Activated CD4-positive, CD25-positive, alpha-beta regulatory T cell treated with anti-CD3 and anti-CD28 coated beads, Interleukin-2, amount 50 U/mL, for 72 hours (primary cell): ENCODE measurements around the gene DDX41.
"Not testable (repeated sequence)": the region's sequence is repeated elsewhere in the genome, so short reads cannot be mapped to it uniquely, and the experiment has no call there.

ENCODE experiments used
- DNase-seq: peaks from one replicate; pipeline ENCODE4 v3.0.0; 2021

DDX41 gene

DNA sequence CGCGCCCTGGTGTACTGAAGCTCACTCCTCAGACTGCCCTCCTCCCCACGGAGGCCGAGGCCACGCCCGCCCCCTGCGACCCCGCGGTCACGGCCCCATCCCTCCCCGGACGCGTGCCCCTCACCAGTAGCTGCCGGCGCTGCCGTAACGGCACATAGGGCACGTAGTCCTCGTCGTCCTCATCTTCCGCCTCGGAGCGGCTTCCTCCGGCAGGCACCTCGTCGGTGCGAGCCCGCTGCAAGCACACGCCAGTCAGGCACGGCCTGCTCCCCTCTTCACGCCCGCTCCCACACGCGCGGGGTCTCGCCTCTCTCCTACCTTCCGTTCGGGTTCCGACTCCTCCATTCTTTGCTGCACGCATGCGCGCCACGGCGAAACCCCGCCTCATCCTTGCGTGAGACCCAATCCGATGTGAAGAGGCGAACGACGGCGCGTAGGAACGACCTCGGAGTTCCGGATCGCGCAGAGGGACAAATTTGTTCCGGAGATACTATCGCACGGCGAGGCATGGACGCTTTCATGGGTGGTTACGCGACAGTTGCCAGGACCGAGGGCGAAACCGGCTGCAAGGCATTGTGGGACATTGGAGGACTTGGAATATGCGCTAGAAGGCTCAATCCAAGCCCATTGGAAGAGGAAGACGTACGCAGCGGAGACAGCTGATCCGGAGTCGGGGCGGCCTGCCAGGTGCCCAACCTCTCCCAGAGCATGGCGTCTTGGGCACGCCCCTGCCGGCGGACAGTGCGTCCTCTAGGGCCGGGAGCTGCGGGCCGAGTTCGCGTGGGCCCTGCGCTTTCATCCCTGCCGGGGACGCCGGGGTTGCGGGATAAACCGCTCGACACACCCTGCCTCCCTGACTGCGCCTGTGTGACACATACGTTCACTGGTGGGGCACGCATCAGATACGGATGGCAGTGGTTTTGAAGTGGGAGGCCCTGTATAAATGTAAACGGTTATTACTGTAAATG, at the start of gene DDX41:
Gene DDX41 (minus strand): TSS at position 361 of the 968 bp plus-strand sequence. CDS start 16 bp downstream, at position 345.
- peak; percentile 94 for DNase-seq

DNA sequence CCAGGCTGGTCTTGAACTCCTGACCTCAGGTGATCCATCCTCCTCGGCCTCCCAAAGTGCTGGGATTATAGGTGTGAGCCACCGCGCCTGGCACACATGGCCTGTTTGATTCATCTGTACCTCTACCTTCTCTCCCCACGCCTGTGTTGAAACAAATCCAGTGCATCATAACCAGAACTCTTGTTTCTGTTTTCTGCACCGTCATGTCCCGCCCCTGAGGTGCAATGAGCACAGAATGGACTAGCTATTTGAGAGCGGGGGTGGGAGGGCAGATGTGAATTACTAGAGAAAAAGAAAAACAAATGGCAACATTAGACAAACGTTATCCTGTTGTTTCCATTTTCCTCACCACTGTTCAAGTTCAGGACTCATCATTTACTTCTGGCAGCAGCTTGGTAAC, 48.3 kb upstream of the DDX41 start:
- no peak for DNase-seq

- not testable (repeated sequence) for DNase-seq
Measured at GRCh38 chr5:177559446-177559941, 42.7 kb upstream of the DDX41 start.

DNA sequence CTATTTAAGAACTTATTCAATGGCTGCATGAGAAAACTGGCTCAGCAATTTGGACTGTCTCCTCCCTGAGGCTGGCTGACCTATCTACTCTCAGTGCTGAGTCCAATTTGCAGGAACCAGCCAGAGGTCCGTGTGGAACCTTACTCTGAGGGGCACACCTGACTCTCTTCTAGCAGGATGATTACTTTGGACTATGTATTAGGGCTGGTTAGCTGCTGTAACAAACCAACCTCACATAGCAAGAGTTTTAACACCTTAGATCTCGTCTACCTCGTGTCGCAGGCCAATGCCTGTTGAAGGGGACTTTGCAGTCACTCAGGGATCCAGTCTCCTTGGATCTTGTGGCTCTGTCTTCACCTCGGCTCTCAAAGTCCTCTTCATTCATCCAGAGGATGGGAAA, 41.0 kb upstream of the DDX41 start:
- no peak for DNase-seq

GRCh38 chr5:177557041-177557647, 40.4 kb upstream of the DDX41 start:
- DNase-seq: no peak

DNA sequence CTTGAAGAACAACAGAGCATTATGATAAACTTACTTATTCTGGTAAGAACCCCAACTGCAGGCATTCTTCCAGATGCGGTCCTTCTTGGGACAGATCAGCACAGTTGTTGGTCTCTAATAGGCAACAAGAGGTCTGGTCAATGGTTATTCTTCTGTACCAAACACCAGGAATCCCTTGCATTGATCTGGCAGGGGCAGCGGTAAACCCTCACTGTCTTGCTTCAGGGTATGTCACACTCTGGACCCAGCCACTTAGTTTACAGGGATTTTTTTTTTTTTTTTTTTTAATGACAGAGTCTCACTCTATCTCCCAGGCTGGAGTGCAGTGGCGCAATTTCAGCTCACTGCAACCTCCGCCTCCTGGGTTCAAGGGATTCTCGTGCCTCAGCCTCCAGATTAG, 38.9 kb upstream of the DDX41 start:
- DNase-seq: no peak

DNA sequence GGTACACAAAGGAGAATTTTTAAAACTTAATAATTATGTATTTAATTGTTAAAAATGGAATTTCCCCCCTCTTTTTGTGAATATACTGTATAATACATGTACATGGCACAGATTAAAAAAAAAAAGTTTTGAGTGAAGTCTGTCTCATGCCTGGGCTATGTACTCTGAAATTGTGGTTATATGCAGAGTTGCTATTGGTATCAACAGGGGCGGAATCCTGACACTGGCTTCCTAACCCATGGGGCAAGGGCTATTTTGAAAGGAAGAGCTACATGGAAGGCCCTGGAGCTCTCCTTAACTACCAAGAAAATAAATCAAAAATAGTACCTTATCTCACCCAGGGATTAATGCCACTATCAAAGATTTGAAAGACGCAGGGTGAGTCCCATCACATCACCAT, 38.5 kb upstream of the DDX41 start:
- no peak for DNase-seq

- peak; percentile 96 for DNase-seq
Measured at GRCh38 chr5:177554474-177555111, 37.8 kb upstream of the DDX41 start, which contains the start of gene FAM193B. TSS of gene FAM193B (minus strand) at chr5:177554563. CDS start at chr5:177554458, 105 bp downstream.

- DNase-seq: peak; percentile 61
Measured at GRCh38 chr5:177553671-177554429, 37.1 kb upstream of the DDX41 start.

- no peak for DNase-seq
Measured at GRCh38 chr5:177552839-177553455, 36.2 kb upstream of the DDX41 start.

DNA sequence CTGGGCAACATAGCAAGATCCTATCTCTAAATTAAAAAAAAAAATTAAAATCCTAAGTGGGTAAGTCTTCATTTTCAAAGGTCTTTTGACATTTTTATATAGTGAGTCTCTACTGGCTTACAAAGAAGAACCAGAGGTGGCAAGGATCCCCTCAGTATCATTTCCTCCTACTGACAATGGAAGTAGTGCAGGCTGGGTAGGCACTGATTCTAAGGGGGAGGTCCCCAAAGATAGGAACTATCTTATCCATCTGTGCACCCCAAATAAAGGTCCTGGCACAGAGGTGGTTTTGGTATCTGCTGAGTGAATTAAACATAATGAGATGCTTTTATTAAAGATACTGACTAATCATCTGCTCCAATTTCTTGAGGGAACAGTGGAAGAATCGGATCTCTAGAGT, 33.4 kb upstream of the DDX41 start:
- no peak for DNase-seq

DNA sequence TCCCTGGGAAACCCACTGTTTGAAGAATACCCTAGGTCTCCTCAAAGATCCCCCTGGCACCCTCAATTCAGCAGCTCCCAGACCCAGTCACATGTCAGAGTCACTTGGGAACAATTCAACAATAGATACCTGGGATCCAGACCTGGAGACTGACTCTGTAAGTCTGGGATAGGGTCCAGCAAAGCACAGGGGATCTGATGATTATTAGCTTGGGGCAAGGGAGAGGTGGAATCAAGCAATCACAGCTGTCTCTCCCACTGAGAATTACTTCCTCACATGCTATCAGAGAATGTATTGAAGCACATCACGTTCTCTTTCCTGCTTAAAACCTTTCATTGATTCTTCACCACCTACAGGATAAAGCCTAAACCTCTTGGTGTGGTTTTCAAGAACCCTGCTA, 31.7 kb upstream of the DDX41 start:
- no peak for DNase-seq

DNA sequence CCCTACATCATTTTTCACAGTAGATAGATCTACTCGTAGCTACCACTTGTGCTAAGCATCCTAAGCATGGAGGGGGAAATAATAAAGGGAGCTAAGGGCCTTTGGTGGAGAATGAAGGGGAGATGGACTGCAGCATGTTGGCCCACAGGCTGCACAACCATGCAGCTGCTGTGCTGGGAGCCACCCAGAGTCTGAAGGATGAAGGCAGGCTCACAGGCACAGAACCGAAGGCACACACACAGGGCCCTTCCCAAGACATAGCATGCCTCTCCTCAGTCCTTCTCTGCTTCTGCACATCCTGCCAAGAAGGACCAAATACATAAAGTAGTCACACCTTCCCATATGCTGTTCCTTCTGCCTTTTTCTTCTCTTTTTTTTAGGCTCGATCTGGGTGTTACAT, 31.0 kb upstream of the DDX41 start:
- no peak for DNase-seq

GRCh38 chr5:177546258-177546741, 29.5 kb upstream of the DDX41 start:
- no peak for DNase-seq

- DNase-seq: no peak
Measured at GRCh38 chr5:177545487-177546257, 28.9 kb upstream of the DDX41 start.

GRCh38 chr5:177542816-177543465, 26.2 kb upstream of the DDX41 start:
- no peak for DNase-seq

GRCh38 chr5:177540438-177540837, 23.7 kb upstream of the DDX41 start:
- no peak for DNase-seq

- no peak for DNase-seq
Measured at GRCh38 chr5:177539411-177539810, 22.6 kb upstream of the DDX41 start.

DNA sequence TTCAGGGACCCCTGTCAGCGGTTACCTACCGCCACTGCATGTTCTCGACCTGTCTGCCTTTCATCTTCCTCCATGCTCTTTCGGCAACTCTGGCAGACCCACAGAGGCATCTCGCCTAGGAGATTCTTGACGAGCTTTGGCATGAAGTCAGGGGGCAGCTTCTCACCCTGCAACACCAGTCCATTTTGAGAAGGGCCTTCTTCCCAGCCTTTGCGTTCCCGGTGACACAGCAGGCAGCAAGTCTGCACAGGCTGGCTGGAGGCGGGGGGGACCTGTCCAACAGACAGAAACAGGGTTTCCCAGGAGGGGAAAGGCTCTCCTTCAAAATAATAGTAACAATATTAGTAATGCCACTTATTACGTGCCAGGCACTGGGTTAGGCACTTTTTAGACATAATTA, 22.1 kb upstream of the DDX41 start:
- DNase-seq: no peak
